Measurements from ENCODE around the gene ADAM30. TPM values are rescaled to one million over a fixed set of nuclear protein-coding genes. Genes with fewer than 3 reads are reported as not detected.

Gene ADAM30
- total and polyA plus RNA-seq, 8 donors = not detected

GRCh38 chr1:119910618-119911017 lies 14.3 kb upstream of the ADAM30 start:
- DNase-seq (no peak), ATAC-seq (no peak)
- Histone ChIP-seq H3K27ac (no peak overlapping the region), H3K4me1 (no peaks in the 10 kb centered on the region), H3K4me3 (no peak overlapping the region), H3K9me3 (no peaks in the 10 kb centered on the region), H3K27me3 (no peaks in the 10 kb centered on the region), H3K36me3 (peaks cover 0 to 39% of the 10 kb centered on the region in 2 donors)
- intact Hi-C loops (cut with DNase I) = no loop called here
- no peak for TF ChIP-seq CTCF (IDR thresholded peaks at IDR 0.05)

- no peak overlapping the region for H3K27ac ChIP-seq
- ATAC-seq (no peak), DNase-seq (no peak)
- no peak for TF ChIP-seq CTCF (IDR thresholded peaks at IDR 0.05)
- no peaks in the 10 kb centered on the region for H3K27me3 ChIP-seq
- no peaks in the 10 kb centered on the region for H3K4me1 ChIP-seq
- intact Hi-C loops (cut with DNase I) = no loop called here
- H3K36me3 ChIP-seq = peaks cover 0 to 33% of the 10 kb centered on the region in 2 donors
- no peak overlapping the region for H3K4me3 ChIP-seq
- H3K9me3 ChIP-seq = no peaks in the 10 kb centered on the region
These were observed 13.7 kb upstream of the ADAM30 start for GRCh38 chr1:119909890-119910596.

- Histone ChIP-seq H3K9me3 (no peaks in the 10 kb centered on the region), H3K27ac (no peak overlapping the region), H3K4me3 (no peak overlapping the region), H3K36me3 (peaks cover 0 to 19% of the 10 kb centered on the region in 2 donors), H3K27me3 (no peaks in the 10 kb centered on the region), H3K4me1 (no peaks in the 10 kb centered on the region)
- ATAC-seq (no peak), DNase-seq (no peak)
- intact Hi-C loops (cut with DNase I) = no loop called here
- no peak for TF ChIP-seq CTCF (IDR thresholded peaks at IDR 0.05)
These were observed 12.3 kb upstream of the ADAM30 start for GRCh38 chr1:119908661-119909060.

GRCh38 chr1:119906927-119907652 lies 10.8 kb upstream of the ADAM30 start:
- no peak overlapping the region for H3K27ac ChIP-seq
- ATAC-seq = no peak

More at GRCh38 chr1:119906927-119907652, 10.8 kb upstream of the ADAM30 start:
- Histone ChIP-seq H3K9me3 (no peaks in the 10 kb centered on the region), H3K4me3 (no peak overlapping the region), H3K27me3 (no peaks in the 10 kb centered on the region), H3K4me1 (no peaks in the 10 kb centered on the region), H3K36me3 (peaks cover 0 to 7% of the 10 kb centered on the region in 2 donors)
- DNase-seq = no peak
- intact Hi-C loops (cut with DNase I) = no loop called here
- no peak for TF ChIP-seq CTCF (IDR thresholded peaks at IDR 0.05)
